Ovary (tissue), 9 donors: ENCODE data around the gene PLIN4. TPM values are rescaled to one million over a fixed set of nuclear protein-coding genes. Genes with fewer than 3 reads are reported as not detected.
A peak's percentile ranks its signal among the peaks of the same experiment; 100 is the strongest.

Source experiments
- DNase-seq, 5 donors: peaks; one replicate each; pipeline ENCODE4 v3.0.0-alpha.2; 2019 to 2020
- H3K27ac ChIP-seq, 2 donors: fragments of 200-600 bp; one replicate each; pipeline versions ENCODE4 v1.5.1 to v1.8.0; 2019 to 2022
- H3K27me3 ChIP-seq: fragments of 200-600 bp; one replicate; pipeline ENCODE4 v1.8.0; 2022
- H3K36me3 ChIP-seq: fragments of 200-600 bp; sonication (generic); one replicate; pipeline ENCODE4 v1.5.1; 2019
- H3K4me1 ChIP-seq: one replicate; pipeline ENCODE4 v1.8.1; 2013; ENCODE audit warnings: mild to moderate bottlenecking, moderate library complexity; ENCODE audit not compliant: insufficient read depth
- H3K4me3 ChIP-seq: fragments of 200-600 bp; sonication (generic); one replicate; pipeline ENCODE4 v1.5.1; 2017
- H3K9me3 ChIP-seq, 2 donors: fragments of 200-600 bp in 1 of 2; sonication (generic) in 1 of 2; one replicate each; pipeline versions ENCODE4 v1.5.1 to v1.8.1; 2013 to 2019; ENCODE audit warnings: mild to moderate bottlenecking in 1 of 2, moderate library complexity in 1 of 2
- CTCF ChIP-seq, 3 donors: fragments of 450-650 bp in 2 of 3; fragments of 200-600 bp in 1 of 3; IDR thresholded peaks; one replicate each; pipeline versions ENCODE4 v1.5.1 to v1.8.0; 2016 to 2022; ENCODE audit warnings: antibody characterized with exemption in 3 of 3, mild to moderate bottlenecking in 1 of 3
- EP300 ChIP-seq: sonication (generic); formaldehyde crosslinking; IDR thresholded peaks from one replicate; pipeline ENCODE4 v1.6.1; 2017; ENCODE audit warnings: antibody characterized with exemption
- POLR2A ChIP-seq: fragments of 450-650 bp; IDR thresholded peaks from one replicate; pipeline ENCODE4 v1.6.1; 2017; ENCODE audit warnings: antibody characterized with exemption, mild to moderate bottlenecking, moderate library complexity
- WGBS, 3 donors: extraction: QIAGEN DNeasy Blood & Tissue Kit in 1 of 3; methylation state at CpG; one replicate each; pipeline versions ENCODE4 v1.1.5 to v1.1.7; 2013 to 2017; 5-methylcytosine and 5-hydroxymethylcytosine counted together
- intact Hi-C, 4 donors: fragments of 100-400 bp; cut with DNase I; formaldehyde crosslinking; loops; one replicate each; pipeline versions ENCODE4 v1.11.0 to v1.15.1; 2022 to 2023
- polyA plus RNA-seq, 2 donors: library from polyadenylated mRNA; stranded (reverse); fragments of 200-250 nt in 1 of 2; fragments of 350-450 nt in 1 of 2; fragmentation: Illumina TruSeq in 1 of 2; extraction: RNeasy Lipid Tissue Mini Kit (QIAGEN cat#74804) in 1 of 2; gene quantifications; one replicate each; pipeline ENCODE4 v1.2.3, GENCODE V29; 2013 to 2014
- total RNA-seq, 7 donors: library from RNA; depleted of rRNA in 2 of 7; stranded (reverse); fragments of >200 nt in 2 of 7; fragmentation: NEBNext Ultra II Directional in 3 of 7; extraction: Animal tissue kit (Norgen Biotek cat#: 25700) in 3 of 7; gene quantifications; one replicate each; pipeline versions ENCODE4 v1.1.0 to v1.2.4, GENCODE V29; 2016 to 2023
- donor health status: DM: no; HTN: no; CAD: no; lungs with moderate emphysema.
- donor health status: DM: no; HTN: no; CAD: no.
- donor health status: Bipolar disorder and iron deficiency.
- donor health status: DM: yes; HTN: yes; CAD: no.
- donor health status: DM: no; HTN: no; CAD: no.
- donor health status: DM: yes; HTN: yes; CAD: no.

PLIN4 gene
- total and polyA plus RNA-seq, 9 donors: 1.6 to 55.1 (median 21.7) TPM

GRCh38 chr19:4541114-4541805 is 23.0 kb upstream of the PLIN4 start:
- WGBS, 3 donors: 85 to 92% (median 86%) methylated on average over 12 of the region's 12 CpGs
- Histone ChIP-seq H3K27ac (no peak overlapping the region), H3K27me3 (no peaks in the 10 kb centered on the region), H3K4me3 (no peak overlapping the region), H3K4me1 (peaks cover 6% of the 10 kb centered on the region), H3K36me3 (no peaks in the 10 kb centered on the region), H3K9me3 (no peaks in the 10 kb centered on the region)
- no peak for DNase-seq
- TF ChIP-seq POLR2A (no peak), EP300 (no peak), CTCF (IDR thresholded peaks at IDR 0.05) (no peak)
- intact Hi-C loops: no loop called here

- no peak within 1 kb of the TSS for H3K4me3 ChIP-seq
- intact Hi-C loops: no loop called here
- no peaks in the 10 kb centered on the region for H3K27me3 ChIP-seq
- 43 to 53% (median 45%) methylated on average over 14 of the region's 14 CpGs for WGBS, 3 donors
- peaks cover 10% of the 10 kb centered on the region for H3K4me1 ChIP-seq
- H3K9me3 ChIP-seq: no peaks in the 10 kb centered on the region
- H3K36me3 ChIP-seq: no peaks in the 10 kb centered on the region
- no peak for TF ChIP-seq CTCF (IDR thresholded peaks at IDR 0.05)
- peak; percentile 59 for TF ChIP-seq EP300
- DNase-seq: peak; percentile 47 to 86 (median 82)
- H3K27ac ChIP-seq: peak within 1 kb of the TSS in 1 of 2 donors; percentile 59
Observed at GRCh38 chr19:4539693-4540581, 21.7 kb upstream of the PLIN4 start, which contains the start of gene LRG1. LRG1 (minus strand) TSS chr19:4540036; CDS start chr19:4540013, 23 bp downstream.

- no peak for TF ChIP-seq EP300
- no peak for TF ChIP-seq POLR2A
- no peak for TF ChIP-seq CTCF (IDR thresholded peaks at IDR 0.05)
- intact Hi-C loops: no loop called here
- no peak overlapping the region for H3K4me3 ChIP-seq
- H3K27ac ChIP-seq: peak overlapping the region in 1 of 2 donors; percentile 46
- DNase-seq: no peak
- no peaks in the 10 kb centered on the region for H3K9me3 ChIP-seq
- no peaks in the 10 kb centered on the region for H3K27me3 ChIP-seq
- H3K36me3 ChIP-seq: no peaks in the 10 kb centered on the region
- H3K4me1 ChIP-seq: peaks cover 12% of the 10 kb centered on the region
- 74 to 87% (median 80%) methylated on average over 3 of the region's 3 CpGs for WGBS, 3 donors
Observed at GRCh38 chr19:4539169-4539692, 20.9 kb upstream of the PLIN4 start.

GRCh38 chr19:4538601-4538954 is 20.3 kb upstream of the PLIN4 start:
- no peak for DNase-seq
- Histone ChIP-seq H3K27me3 (no peaks in the 10 kb centered on the region), H3K4me1 (peaks cover 15% of the 10 kb centered on the region), H3K4me3 (no peak overlapping the region), H3K36me3 (no peaks in the 10 kb centered on the region), H3K9me3 (no peaks in the 10 kb centered on the region), H3K27ac (no peak overlapping the region)
- 81 to 84% (median 81%) methylated on average over 13 of the region's 13 CpGs for WGBS, 3 donors
- intact Hi-C loops: no loop called here
- TF ChIP-seq POLR2A (no peak), CTCF (IDR thresholded peaks at IDR 0.05) (no peak), EP300 (no peak)
